Activated CD4-positive, CD25-positive, alpha-beta regulatory T cell (primary cell): ENCODE data around the gene DNMT3L.
"Not testable (repeated sequence)": the region's sequence is repeated elsewhere in the genome, so short reads cannot be mapped to it uniquely, and the experiment has no call there.

ENCODE experiments used
- DNase-seq, 4 experiments: peaks; one replicate each; lab custom pipeline; 2025; lab: John Stamatoyannopoulos, UW

Gene DNMT3L

GRCh38 chr21:44197156-44197516 lies 64.6 kb downstream of the DNMT3L start:
- not testable (repeated sequence) for DNase-seq
